A673 (cell line): ENCODE results near the gene ZBTB37. TPM values are rescaled to one million over a fixed set of nuclear protein-coding genes. Genes with fewer than 3 reads are reported as not detected.

ENCODE experiments used
- Bru-seq: library from RNA; stranded (reverse); fragments of 400-500 nt; gene quantifications from one replicate; lab custom pipeline; 2021; lab: Mats Ljungman, UMichigan
- BruChase-seq, 2 experiments: library from RNA; stranded (reverse); fragments of 400-500 nt; gene quantifications; one replicate each; lab custom pipeline; 2021; lab: Mats Ljungman, UMichigan
- BruUV-seq: library from RNA; stranded (reverse); fragments of 400-500 nt; replicated peaks from 2 replicates; lab custom pipeline; 2021; lab: Mats Ljungman, UMichigan
- CTCF ChIA-PET: fragments of 300-600 bp; sonication (Branson Sonifier 250); formaldehyde crosslinking; loops from one replicate; lab custom pipeline; 2022; ENCODE audit warnings: antibody characterized with exemption; lab: Charles Lee
- POLR2A ChIA-PET: fragments of 300-600 bp; sonication (Branson Sonifier 250); formaldehyde crosslinking; loops from one replicate; lab custom pipeline; 2022; ENCODE audit warnings: antibody characterized with exemption; ENCODE audit not compliant: low non-redundant PET; lab: Charles Lee
- DNase-seq: peaks from one replicate; pipeline ENCODE4 v3.0.0-alpha.2; 2015; ENCODE audit warnings: low spot score
- H3K27ac ChIP-seq: fragments of 200-600 bp; sonication (generic); 2 replicates; pipeline ENCODE4 v1.5.1; 2016; ENCODE audit warnings: mixed run types, low read depth, mild to moderate bottlenecking, mixed read lengths, antibody characterized with exemption, low read length; ENCODE audit not compliant: poor library complexity, severe bottlenecking
- H3K27me3 ChIP-seq: fragments of 200-600 bp; sonication (generic); replicated peaks from 2 replicates; pipeline ENCODE4 v1.6.1; 2017; ENCODE audit warnings: mixed run types, low read depth, mild to moderate bottlenecking, mixed read lengths, antibody characterized with exemption, low read length; ENCODE audit not compliant: insufficient read depth, poor library complexity
- H3K36me3 ChIP-seq: fragments of 200-600 bp; sonication (generic); 2 replicates; pipeline ENCODE4 v1.6.1; 2016; ENCODE audit warnings: mixed run types, mild to moderate bottlenecking, mixed read lengths, antibody characterized with exemption, low read length; ENCODE audit not compliant: insufficient read depth, poor library complexity, severe bottlenecking
- H3K4me1 ChIP-seq: fragments of 200-600 bp; sonication (generic); 2 replicates; pipeline ENCODE4 v1.6.1; 2017; ENCODE audit warnings: mixed run types, mild to moderate bottlenecking, mixed read lengths, antibody characterized with exemption, low read length; ENCODE audit not compliant: insufficient read depth, poor library complexity, severe bottlenecking
- H3K4me3 ChIP-seq: fragments of 200-600 bp; sonication (generic); 2 replicates; pipeline ENCODE4 v1.5.1; 2016; ENCODE audit warnings: low read depth, mixed run types, mild to moderate bottlenecking, mixed read lengths, low read length; ENCODE audit not compliant: poor library complexity, severe bottlenecking
- H3K9me3 ChIP-seq: fragments of 200-600 bp; sonication (generic); 2 replicates; pipeline ENCODE4 v1.6.1; 2016; ENCODE audit warnings: mixed run types, low read depth, mild to moderate bottlenecking, mixed read lengths, antibody characterized with exemption, low read length; ENCODE audit not compliant: poor library complexity, severe bottlenecking
- EZH2 ChIP-seq: fragments of 200-600 bp; sonication (generic); IDR thresholded peaks from 2 replicates; pipeline ENCODE4 v1.6.1; 2017; ENCODE audit warnings: borderline replicate concordance, low read depth, mild to moderate bottlenecking, mixed read lengths, antibody characterized with exemption, low read length; ENCODE audit not compliant: poor library complexity, severe bottlenecking
- intact Hi-C: fragments of 100-400 bp; cut with micrococcal nuclease; formaldehyde crosslinking; loops from one replicate; pipeline ENCODE4 v1.10.0; 2022; ENCODE audit not compliant: unreplicated experiment
- long read RNA-seq: library from polyadenylated mRNA; stranded (forward); transcript quantifications from one replicate; pipeline ENCODE4 v2.0.0, GENCODE V29; 2022
- total RNA-seq: library from RNA; stranded (reverse); gene quantifications from 2 replicates; pipeline ENCODE4 v1.2.3, GENCODE V29; 2021
- TF ChIP-seq, protein P1 (sequence below): fragments of 300-800, 200-600 bp; sonication (generic); conservative IDR thresholded peaks from 2 replicates; pipeline ENCODE4 v1.5.1; 2017; ENCODE audit warnings: low read depth, mild to moderate bottlenecking, antibody characterized with exemption, low read length, moderate library complexity, mixed read lengths

Gene ZBTB37, protein sequence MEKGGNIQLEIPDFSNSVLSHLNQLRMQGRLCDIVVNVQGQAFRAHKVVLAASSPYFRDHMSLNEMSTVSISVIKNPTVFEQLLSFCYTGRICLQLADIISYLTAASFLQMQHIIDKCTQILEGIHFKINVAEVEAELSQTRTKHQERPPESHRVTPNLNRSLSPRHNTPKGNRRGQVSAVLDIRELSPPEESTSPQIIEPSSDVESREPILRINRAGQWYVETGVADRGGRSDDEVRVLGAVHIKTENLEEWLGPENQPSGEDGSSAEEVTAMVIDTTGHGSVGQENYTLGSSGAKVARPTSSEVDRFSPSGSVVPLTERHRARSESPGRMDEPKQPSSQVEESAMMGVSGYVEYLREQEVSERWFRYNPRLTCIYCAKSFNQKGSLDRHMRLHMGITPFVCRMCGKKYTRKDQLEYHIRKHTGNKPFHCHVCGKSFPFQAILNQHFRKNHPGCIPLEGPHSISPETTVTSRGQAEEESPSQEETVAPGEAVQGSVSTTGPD
- total RNA-seq, result 15.8 and 17.2 TPM in 2 replicates
- Bru-seq, nascent RNA, result percentile 75 among the genes with signal in this experiment
- BruChase-seq, experiment 1, labeled RNA remaining after a 2-hour chase, result percentile 93 among the genes with signal in this experiment
- BruChase-seq, experiment 2, labeled RNA remaining after a 6-hour chase, result percentile 92 among the genes with signal in this experiment
- long read RNA-seq, partial matches to known transcripts, result 1 of 7 reads
- long read RNA-seq, other reads (novel, unspliced or antisense), result 6 of 7 reads

DNA sequence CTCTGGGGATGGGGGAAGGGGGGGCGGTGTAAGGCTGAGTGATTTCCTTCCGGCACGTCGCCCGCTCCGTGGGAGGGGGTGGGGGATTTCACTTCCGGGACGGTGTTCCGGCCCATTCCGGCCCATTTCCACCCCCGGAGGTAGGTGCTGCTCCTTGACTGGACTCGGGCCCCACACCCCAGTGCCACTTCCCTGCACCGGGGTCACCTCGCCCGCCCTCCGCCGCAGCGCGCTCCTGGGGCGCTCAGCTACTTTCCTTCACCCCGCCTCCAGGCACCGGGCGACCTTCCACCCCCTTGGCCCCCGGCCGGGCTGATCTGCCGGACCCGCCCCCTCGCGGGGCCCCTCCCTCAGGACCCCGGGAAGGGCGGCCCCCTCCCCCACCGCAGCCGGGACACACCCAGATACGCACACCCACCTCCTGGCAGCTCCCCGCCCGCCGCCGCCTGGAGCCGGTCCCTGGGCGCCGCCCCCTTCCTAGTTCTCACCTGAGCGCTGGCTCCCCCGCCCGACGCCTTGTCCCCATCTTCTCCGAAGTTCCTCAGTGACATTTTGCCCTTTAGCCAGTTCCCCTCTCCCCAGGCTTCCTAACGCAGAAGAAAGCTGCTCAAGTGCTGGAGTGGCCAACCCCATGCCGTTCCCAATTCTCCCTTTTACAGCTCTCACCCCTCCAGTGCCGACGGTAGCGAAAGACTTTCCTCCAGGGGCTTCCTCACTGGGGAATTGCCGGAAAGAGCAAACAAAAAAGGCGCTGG lies at the start of gene ZBTB37:
Gene ZBTB37 (plus strand): TSS at position 115 of the 755 bp plus-strand sequence. CDS start 1,846 bp downstream, outside the sequence.
- DNase-seq, result peak; percentile 87
- peaks cover 52% of the 10 kb centered on the region for H3K36me3 ChIP-seq
- H3K4me3 ChIP-seq, result peak within 1 kb of the TSS; percentile 76
- CTCF ChIA-PET, result no interaction called here
- no peaks in the 10 kb centered on the region for H3K9me3 ChIP-seq
- H3K27ac ChIP-seq, result peak within 1 kb of the TSS; percentile 89
- POLR2A ChIA-PET, result interaction anchor here (0.6 to 0.7 kb wide), 3 partner anchors 34 to 391 kb away, joined by 3 to 4 read pairs (median 3); partner anchors contain the start of gene PRDX6
- peaks cover 30% of the 10 kb centered on the region for H3K4me1 ChIP-seq
- intact Hi-C loops, result loop anchor here (5.0 kb wide), 1 partner anchor 154 kb away; the partner anchor contains the start of gene RC3H1
- BruUV-seq, result no TSS peak
- TF ChIP-seq EZH2, result no peak
- TF ChIP-seq, protein P1, sequence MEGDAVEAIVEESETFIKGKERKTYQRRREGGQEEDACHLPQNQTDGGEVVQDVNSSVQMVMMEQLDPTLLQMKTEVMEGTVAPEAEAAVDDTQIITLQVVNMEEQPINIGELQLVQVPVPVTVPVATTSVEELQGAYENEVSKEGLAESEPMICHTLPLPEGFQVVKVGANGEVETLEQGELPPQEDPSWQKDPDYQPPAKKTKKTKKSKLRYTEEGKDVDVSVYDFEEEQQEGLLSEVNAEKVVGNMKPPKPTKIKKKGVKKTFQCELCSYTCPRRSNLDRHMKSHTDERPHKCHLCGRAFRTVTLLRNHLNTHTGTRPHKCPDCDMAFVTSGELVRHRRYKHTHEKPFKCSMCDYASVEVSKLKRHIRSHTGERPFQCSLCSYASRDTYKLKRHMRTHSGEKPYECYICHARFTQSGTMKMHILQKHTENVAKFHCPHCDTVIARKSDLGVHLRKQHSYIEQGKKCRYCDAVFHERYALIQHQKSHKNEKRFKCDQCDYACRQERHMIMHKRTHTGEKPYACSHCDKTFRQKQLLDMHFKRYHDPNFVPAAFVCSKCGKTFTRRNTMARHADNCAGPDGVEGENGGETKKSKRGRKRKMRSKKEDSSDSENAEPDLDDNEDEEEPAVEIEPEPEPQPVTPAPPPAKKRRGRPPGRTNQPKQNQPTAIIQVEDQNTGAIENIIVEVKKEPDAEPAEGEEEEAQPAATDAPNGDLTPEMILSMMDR, result no peak
- no peaks in the 10 kb centered on the region for H3K27me3 ChIP-seq

DNA sequence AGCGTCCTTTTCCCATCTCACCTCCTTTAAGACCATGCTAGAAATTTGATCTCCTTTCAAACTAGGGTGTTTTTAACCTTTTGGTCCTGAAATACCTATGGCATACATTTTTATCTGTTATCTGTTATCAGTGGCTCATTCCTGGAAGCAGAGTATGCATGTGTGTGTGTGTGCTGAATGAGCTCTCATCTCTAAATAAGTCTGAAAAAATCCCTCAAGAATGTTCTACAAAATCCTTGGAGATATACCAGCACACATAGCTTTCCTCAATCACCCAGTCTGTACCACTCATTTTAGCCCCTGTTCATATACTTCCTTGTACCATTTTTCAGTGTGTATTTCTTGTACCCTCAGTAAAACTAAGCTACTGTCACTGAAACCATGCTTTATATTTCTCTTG lies 49.7 kb upstream of the ZBTB37 start:
- DNase-seq, result no peak
- ChIA-PET POLR2A (interaction anchor here (0.6 kb wide), 1 partner anchor 30 kb away, joined by 3 read pairs; no protein-coding TSS in a partner anchor), CTCF (no interaction called here)
- no peaks in the 10 kb centered on the region for H3K27me3 ChIP-seq
- H3K27ac ChIP-seq, result no peak overlapping the region
- no peak overlapping the region for H3K4me3 ChIP-seq
- BruUV-seq, result no TSS peak
- peaks cover 16% of the 10 kb centered on the region for H3K36me3 ChIP-seq
- TF ChIP-seq, protein P1, result no peak
- peaks cover 6% of the 10 kb centered on the region for H3K4me1 ChIP-seq
- no peaks in the 10 kb centered on the region for H3K9me3 ChIP-seq
- intact Hi-C loops, result no loop called here

DNA sequence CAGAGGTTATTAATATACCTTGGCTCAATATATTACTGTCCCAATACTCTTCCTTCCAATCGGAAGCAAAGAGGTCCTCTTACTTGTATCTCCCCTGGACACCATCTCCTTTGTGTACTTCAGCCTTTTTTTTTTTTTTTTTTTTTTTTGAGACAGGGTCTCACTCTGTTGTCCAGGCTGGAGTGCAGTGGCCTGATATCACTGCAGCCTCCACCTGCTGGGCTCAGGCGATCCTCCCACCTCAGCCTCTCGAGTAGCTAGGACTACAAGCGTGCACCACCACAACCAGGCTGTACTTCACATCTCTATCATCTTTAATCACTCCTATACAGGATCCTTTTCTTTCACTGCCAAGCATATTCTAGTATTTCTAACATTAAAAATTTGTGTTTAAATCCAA lies 46.5 kb upstream of the ZBTB37 start:
- Histone ChIP-seq H3K36me3 (peaks cover 16% of the 10 kb centered on the region), H3K4me1 (peaks cover 6% of the 10 kb centered on the region), H3K4me3 (no peak overlapping the region), H3K9me3 (no peaks in the 10 kb centered on the region), H3K27ac (no peak overlapping the region), H3K27me3 (no peaks in the 10 kb centered on the region)
- ChIA-PET CTCF (no interaction called here), POLR2A (no interaction called here)
- DNase-seq, result no peak
- no TSS peak for BruUV-seq
- TF ChIP-seq EZH2, result no peak
- TF ChIP-seq, protein P1, result no peak
- intact Hi-C loops, result loop anchor here (10.0 kb wide), 2 partner anchors 107 to 1077 kb away; partner anchors contain the start of gene KLHL20
